Progenitor cell of endocrine pancreas (in vitro differentiated cells): ENCODE results near the gene ACOX3. TPM values are rescaled to one million over a fixed set of nuclear protein-coding genes. Genes with fewer than 3 reads are reported as not detected.

Source experiments
- DNase-seq: peaks from one replicate; pipeline ENCODE4 v3.0.0; 2021; ENCODE audit warnings: low spot score; ENCODE audit not compliant: unreplicated experiment
- H3K27ac Mint-ChIP-seq: 2 replicates; pipeline ENCODE4 v1.8.0; 2021; ENCODE audit warnings: mild to moderate bottlenecking, moderate library complexity, mixed read lengths
- H3K27me3 Mint-ChIP-seq: 2 replicates; pipeline ENCODE4 v1.8.0; 2021; ENCODE audit warnings: mixed read lengths
- H3K36me3 Mint-ChIP-seq: 2 replicates; pipeline ENCODE4 v1.8.0; 2022; ENCODE audit warnings: mixed read lengths; ENCODE audit not compliant: insufficient read depth
- H3K4me1 Mint-ChIP-seq: 2 replicates; pipeline ENCODE4 v1.8.0; 2021; ENCODE audit warnings: low read depth, mixed read lengths
- H3K4me3 Mint-ChIP-seq: 2 replicates; pipeline ENCODE4 v1.8.0; 2021; ENCODE audit warnings: low read depth, mild to moderate bottlenecking, moderate library complexity, mixed read lengths
- H3K9me3 Mint-ChIP-seq: 2 replicates; pipeline ENCODE4 v1.8.0; 2021; ENCODE audit warnings: low read depth, mixed read lengths
- total RNA-seq: library from RNA; stranded (reverse); gene quantifications from 2 replicates; pipeline ENCODE4 v1.2.1, GENCODE V29; 2021
- TF ChIP-seq, protein P1 (sequence below): fragments of 200-600 bp; sonication (generic); IDR thresholded peaks from one replicate; pipeline ENCODE4 v1.5.0; 2021; ENCODE audit warnings: antibody characterized with exemption, mild to moderate bottlenecking; ENCODE audit not compliant: unreplicated experiment

The ACOX3 gene
- total RNA-seq, 1 donor from 2014 or later = 22.6 TPM

DNA sequence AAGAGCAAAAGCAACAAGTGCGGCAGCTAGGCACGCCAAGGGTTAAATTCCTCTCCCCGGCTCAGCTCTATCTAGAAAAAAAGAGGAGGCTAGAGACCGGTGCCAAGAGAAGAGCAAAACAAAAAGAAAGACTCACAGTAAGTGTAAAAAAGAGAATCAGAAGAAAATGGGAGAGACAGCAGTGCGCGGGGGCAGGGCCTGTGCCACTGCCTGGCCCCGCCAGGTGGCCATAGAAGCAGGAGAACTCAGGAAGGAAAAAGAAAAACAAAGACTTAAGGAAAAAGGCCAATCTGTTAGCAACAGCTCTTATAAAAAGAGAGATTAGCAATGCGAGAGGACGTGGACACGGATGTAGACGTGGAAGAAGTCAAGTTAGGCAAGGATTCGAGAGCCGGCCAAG lies 3.2 kb downstream of the ACOX3 start:
- no peak for DNase-seq

DNA sequence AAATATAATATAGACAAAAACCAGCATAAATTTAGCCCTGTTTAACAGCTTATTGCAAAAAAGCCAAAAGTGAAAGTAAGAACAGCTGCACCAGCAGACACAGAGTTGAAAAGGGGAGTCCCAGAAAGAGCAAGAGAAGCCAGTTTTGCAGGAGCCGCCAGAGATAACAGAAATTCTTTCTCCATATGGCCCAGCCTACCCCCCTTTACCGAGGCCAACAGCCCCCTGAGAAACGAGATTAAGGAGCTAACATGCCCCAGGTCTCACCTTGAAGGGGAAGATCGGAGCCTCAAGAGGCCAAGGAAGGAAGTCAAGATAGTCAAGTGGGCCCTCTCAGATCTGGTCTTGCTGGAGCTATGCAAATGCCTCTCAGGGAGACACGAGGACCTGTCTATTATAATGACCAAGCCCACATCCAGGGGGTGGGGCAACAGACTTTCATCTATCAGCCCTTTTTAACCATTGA lies 4.8 kb downstream of the ACOX3 start:
- TF ChIP-seq, protein P1, sequence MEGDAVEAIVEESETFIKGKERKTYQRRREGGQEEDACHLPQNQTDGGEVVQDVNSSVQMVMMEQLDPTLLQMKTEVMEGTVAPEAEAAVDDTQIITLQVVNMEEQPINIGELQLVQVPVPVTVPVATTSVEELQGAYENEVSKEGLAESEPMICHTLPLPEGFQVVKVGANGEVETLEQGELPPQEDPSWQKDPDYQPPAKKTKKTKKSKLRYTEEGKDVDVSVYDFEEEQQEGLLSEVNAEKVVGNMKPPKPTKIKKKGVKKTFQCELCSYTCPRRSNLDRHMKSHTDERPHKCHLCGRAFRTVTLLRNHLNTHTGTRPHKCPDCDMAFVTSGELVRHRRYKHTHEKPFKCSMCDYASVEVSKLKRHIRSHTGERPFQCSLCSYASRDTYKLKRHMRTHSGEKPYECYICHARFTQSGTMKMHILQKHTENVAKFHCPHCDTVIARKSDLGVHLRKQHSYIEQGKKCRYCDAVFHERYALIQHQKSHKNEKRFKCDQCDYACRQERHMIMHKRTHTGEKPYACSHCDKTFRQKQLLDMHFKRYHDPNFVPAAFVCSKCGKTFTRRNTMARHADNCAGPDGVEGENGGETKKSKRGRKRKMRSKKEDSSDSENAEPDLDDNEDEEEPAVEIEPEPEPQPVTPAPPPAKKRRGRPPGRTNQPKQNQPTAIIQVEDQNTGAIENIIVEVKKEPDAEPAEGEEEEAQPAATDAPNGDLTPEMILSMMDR = no peak
- no peak for DNase-seq
- H3K36me3 Mint-ChIP-seq = peaks cover 7% of the 10 kb centered on the region
- H3K4me3 Mint-ChIP-seq = no peak overlapping the region
- H3K9me3 Mint-ChIP-seq = peaks cover 11% of the 10 kb centered on the region
- H3K27me3 Mint-ChIP-seq = no peaks in the 10 kb centered on the region
- peaks cover 20% of the 10 kb centered on the region for H3K4me1 Mint-ChIP-seq
- no peak overlapping the region for H3K27ac Mint-ChIP-seq

More for the DNA sequence above, 3.2 kb downstream of the ACOX3 start:
- TF ChIP-seq, protein P1 = peak; percentile 16
- Mint-ChIP-seq H3K9me3 (peaks cover 11% of the 10 kb centered on the region), H3K36me3 (peaks cover 7% of the 10 kb centered on the region), H3K27ac (peak overlapping the region; percentile 89), H3K27me3 (no peaks in the 10 kb centered on the region), H3K4me3 (peak overlapping the region; percentile 64), H3K4me1 (peaks cover 31% of the 10 kb centered on the region)

GRCh38 chr4:8434251-8435073 lies 6.1 kb downstream of the ACOX3 start:
- H3K4me3 Mint-ChIP-seq = no peak overlapping the region
- no peak overlapping the region for H3K27ac Mint-ChIP-seq

GRCh38 chr4:8433136-8433535 lies 7.4 kb downstream of the ACOX3 start:
- peaks cover 21% of the 10 kb centered on the region for H3K4me1 Mint-ChIP-seq
- no peak overlapping the region for H3K4me3 Mint-ChIP-seq
- no peaks in the 10 kb centered on the region for H3K9me3 Mint-ChIP-seq

More at GRCh38 chr4:8434251-8435073, 6.1 kb downstream of the ACOX3 start:
- Mint-ChIP-seq H3K9me3 (peaks cover 3% of the 10 kb centered on the region), H3K4me1 (peaks cover 16% of the 10 kb centered on the region), H3K36me3 (peaks cover 2% of the 10 kb centered on the region), H3K27me3 (no peaks in the 10 kb centered on the region)
- DNase-seq = no peak
- TF ChIP-seq, protein P1 = no peak

GRCh38 chr4:8431553-8431952 lies 9.0 kb downstream of the ACOX3 start:
- no peaks in the 10 kb centered on the region for H3K9me3 Mint-ChIP-seq
- no peak overlapping the region for H3K4me3 Mint-ChIP-seq
- H3K27me3 Mint-ChIP-seq = no peaks in the 10 kb centered on the region
- no peak overlapping the region for H3K27ac Mint-ChIP-seq
- no peak for DNase-seq
- H3K36me3 Mint-ChIP-seq = no peaks in the 10 kb centered on the region
- TF ChIP-seq, protein P1 = no peak
- H3K4me1 Mint-ChIP-seq = peaks cover 17% of the 10 kb centered on the region

More at GRCh38 chr4:8433136-8433535, 7.4 kb downstream of the ACOX3 start:
- Mint-ChIP-seq H3K27ac (no peak overlapping the region), H3K36me3 (no peaks in the 10 kb centered on the region), H3K27me3 (no peaks in the 10 kb centered on the region)
- no peak for DNase-seq
- TF ChIP-seq, protein P1 = no peak
